GM19193 (cell line): ENCODE results near the gene BCL10.

Experiments
- POLR2A ChIP-seq: IDR thresholded peaks from 4 replicates; pipeline ENCODE4 v1.6.1; 2011; ENCODE audit not compliant: insufficient read depth, insufficient read length; ENCODE audit errors: extremely low read depth

BCL10 gene

DNA sequence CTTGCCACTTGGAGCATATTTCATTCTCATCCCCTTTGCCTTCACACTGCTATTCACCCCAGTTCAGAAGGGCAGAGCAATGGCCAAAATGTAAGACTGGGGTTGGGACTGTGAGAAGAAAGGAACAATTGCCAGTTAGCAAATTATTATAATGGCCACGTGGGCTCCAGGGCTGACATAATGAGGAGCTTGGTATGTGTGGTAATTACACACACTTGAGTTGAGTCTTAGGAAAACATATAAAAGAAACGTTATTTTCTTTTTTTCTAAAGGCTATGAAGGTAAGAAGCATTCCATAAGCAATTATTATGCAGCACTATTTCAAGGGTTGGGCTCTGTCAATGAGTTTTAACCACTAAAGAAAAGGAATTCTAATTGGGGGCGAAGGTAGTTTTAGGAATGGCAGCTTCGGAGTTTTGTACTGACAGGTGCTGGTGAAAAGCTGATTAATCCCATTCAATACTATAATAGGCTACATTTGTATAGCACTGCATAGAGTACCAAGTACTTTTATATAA, 32.5 kb upstream of the BCL10 start:
- no peak for TF ChIP-seq POLR2A

DNA sequence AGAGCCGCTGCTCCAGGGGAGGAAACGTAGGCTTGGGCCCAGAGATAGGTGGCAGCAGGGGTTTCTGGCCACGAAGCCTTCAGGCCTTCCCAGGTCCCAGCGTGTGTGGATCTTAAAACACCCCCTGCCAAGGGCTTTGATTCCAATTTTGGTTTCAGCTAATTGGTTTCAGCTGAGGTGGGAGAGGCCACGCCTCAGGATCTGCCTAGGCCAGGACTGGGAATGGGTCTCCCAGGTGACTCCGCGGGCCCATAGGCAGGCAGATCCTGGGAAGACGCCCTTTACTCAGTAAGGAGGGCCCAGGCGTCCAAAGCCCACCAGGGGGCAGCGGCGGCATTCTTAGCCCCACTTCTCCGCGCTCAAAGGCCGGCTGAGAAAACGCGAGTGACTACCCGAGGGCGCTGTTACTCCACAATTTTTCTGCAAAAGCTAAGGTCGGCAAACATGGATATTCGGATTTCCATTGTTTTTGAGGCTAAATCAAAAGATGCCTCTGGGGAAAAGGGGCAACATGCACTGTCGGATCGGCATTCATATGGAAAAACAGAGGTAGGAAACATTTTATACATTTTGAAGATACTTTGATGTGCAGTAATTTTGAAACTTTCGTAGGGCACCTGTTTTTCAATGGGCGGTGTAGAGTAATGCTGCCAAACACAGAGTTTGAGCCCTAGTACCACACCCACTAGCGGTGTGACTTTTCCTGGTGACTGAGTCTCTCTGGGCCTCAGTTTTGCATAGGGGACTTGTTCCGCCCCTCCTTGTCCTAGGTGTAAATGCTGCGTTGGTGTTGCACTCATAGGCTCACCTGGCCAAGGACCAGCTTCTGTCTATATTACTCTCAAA, 31.8 kb upstream of the BCL10 start:
- no peak for TF ChIP-seq POLR2A

GRCh38 chr1:85306236-85306635, 29.8 kb upstream of the BCL10 start:
- TF ChIP-seq POLR2A = no peak

DNA sequence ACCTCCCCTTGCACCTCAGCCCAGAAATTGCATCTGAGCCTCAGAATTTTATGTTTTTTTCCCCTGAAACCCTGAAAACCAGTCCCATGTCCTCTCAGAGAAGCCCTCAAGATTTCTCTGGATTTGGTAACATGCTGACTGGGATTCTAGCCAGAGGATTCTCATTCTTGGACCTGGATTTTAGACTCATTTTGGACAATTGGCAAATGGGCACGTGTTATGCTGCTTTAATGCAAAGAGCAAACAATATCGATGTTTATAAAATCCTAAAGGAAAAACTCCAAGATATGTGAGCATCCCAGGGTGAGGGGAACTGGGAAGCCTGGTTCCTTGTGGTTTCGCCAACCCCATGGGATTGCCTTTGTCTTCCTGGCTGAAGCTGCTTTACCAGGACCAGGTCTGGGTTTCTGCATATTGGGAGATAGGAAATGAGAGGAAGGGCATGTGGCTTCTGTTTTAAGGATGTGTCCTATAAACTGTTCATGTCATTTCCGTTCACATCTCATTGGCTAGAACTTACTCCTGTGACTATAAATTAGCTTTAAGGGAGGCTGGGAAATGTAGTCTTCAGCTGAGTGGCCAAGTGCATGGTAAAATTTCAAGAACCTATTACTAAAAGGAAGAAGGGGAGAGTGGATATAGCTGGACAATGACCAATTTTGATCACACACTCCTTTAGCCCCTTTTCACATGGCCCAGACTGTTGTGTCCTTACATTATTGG, 27.2 kb upstream of the BCL10 start:
- no peak for TF ChIP-seq POLR2A

DNA sequence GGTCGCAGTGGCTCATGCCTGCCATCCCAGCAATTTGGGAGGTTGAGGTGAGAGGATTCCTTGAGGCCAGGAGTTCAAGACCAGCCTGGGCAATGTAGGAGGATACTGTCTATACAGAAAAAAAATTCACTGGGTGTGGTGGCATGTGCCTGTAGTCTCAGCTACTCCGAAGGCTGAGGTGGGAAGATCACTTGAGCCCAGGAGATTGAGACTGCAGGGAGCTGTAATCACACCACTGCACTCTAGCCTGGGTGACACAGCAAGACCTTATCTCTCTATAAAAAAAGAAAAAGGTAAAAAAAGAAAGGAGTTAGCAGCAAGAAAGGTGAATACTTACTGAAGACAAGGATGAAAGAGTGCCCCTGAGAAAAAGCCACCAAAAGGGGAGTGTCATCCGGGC, 23.7 kb upstream of the BCL10 start:
- no peak for TF ChIP-seq POLR2A

GRCh38 chr1:85297855-85298629, 21.6 kb upstream of the BCL10 start:
- TF ChIP-seq POLR2A = no peak

- no peak for TF ChIP-seq POLR2A
Observed at GRCh38 chr1:85297538-85297854, 21.1 kb upstream of the BCL10 start.

DNA sequence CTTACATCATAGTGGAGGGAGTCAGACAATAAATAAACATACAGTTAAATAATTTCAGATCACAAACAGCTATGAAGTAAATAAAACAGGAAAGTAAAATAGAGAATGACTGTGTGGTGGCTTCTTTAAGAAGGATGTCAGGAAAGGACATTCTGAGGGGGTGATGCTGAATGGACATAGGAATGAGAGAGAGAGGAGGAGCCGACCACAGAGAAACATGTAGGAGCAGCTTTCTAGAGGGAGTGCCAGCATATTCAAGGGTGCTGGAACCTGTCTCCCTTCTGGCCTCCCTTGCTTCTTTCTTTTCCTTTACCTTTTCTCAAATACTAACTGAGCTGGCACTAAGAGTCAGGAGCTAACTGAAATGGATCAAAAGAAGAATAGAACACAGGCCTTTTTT, 20.5 kb upstream of the BCL10 start:
- TF ChIP-seq POLR2A = no peak

GRCh38 chr1:85295654-85296053, 19.2 kb upstream of the BCL10 start:
- TF ChIP-seq POLR2A = no peak

GRCh38 chr1:85295006-85295431, 18.6 kb upstream of the BCL10 start:
- no peak for TF ChIP-seq POLR2A

DNA sequence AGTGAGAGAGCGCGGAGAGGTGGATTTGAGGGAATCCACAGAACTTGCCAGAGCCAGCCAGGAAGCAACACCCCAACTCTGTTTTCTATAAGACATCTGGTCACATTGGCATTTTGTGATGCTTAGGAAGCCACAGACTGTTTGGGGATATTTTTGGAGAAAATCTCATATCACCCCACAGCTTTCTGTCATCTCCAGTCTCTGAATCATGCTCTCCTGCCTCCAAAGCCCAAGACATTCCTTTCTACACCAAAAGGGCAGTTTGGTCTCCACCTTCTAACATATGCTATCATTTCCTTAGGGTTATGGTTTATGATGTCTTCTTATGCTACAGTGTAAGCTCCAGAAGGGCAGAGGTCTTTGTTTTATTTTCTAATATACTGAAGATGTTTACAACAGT, 14.4 kb upstream of the BCL10 start:
- TF ChIP-seq POLR2A = no peak

GRCh38 chr1:85289848-85290335, 13.5 kb upstream of the BCL10 start:
- TF ChIP-seq POLR2A = no peak

DNA sequence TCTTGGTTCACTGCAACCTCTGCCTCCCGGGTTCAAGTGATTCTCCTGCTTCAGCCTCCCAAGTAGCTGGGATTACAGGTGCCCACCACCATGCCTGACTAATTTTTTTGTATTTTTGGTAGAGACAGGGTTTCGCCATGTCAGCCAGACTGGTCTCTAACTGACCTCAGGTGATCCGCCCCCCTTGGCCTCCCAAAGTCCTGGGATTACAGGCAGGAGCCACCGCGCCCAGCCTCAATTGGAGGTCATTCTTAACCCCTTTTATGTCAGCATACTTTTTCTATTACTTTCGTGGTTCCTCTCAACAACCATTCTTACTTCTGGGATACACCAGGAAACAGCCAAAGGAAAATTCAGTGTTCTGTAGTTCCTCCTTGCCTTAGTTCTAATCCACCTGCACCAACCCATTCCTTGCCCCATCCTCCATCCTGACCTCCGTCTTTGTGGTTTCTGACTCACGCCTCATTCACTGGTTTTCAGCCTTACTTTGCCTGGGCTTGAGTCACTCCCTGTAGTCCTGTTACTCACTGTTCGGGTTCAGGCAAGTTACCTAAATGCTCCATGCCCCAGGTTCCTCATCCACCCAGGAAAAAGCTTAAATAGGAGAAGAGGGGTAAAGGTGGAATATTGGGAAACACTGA, 12.9 kb upstream of the BCL10 start:
- no peak for TF ChIP-seq POLR2A

DNA sequence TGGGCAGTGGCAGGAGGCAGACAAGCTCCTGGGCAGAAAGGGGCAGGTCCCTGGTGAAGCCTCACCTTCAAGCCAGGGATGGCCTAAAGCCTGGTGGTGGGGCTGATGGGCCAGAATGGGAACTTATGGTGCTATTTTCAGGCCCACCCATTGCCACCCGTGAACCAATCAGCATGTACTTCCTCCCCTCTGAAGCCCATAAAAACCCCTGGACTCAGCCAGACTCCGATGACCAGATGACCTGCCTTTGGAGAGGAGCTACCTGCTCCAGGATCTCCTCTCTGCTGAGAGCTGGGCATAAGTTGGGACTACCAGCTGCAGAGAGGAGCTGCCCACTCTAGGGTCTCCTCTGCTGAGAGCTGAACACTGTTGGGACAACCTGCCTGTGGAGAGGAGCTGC, 7.8 kb upstream of the BCL10 start:
- no peak for TF ChIP-seq POLR2A
